Stimulated activated CD8-positive, alpha-beta memory T cell treated with anti-CD3 and anti-CD28 coated beads, Interleukin-15, amount 100 ng/mL, for 1 hour (primary cell): ENCODE results near the gene DNAJB9.

Experiments
- DNase-seq: peaks from one replicate; pipeline ENCODE4 v3.0.0-alpha.2; 2020; ENCODE audit warnings: low read depth

Gene DNAJB9

GRCh38 chr7:108605559-108606201 is 36.0 kb downstream of the DNAJB9 start:
- no peak for DNase-seq

GRCh38 chr7:108609643-108610042 is 40.0 kb downstream of the DNAJB9 start:
- DNase-seq = no peak

GRCh38 chr7:108611268-108611667 is 41.6 kb downstream of the DNAJB9 start:
- no peak for DNase-seq

GRCh38 chr7:108613147-108613948 is 43.7 kb downstream of the DNAJB9 start:
- DNase-seq = no peak

GRCh38 chr7:108613949-108614381 is 44.3 kb downstream of the DNAJB9 start:
- DNase-seq = no peak

- no peak for DNase-seq
These were observed 45.2 kb downstream of the DNAJB9 start for GRCh38 chr7:108614896-108615295.

GRCh38 chr7:108618056-108618455 is 48.4 kb downstream of the DNAJB9 start:
- DNase-seq = no peak

GRCh38 chr7:108623220-108623619 is 53.5 kb downstream of the DNAJB9 start:
- DNase-seq = no peak
